Myocyte (in vitro differentiated cells): ENCODE results near the gene MLXIP. TPM values are rescaled to one million over a fixed set of nuclear protein-coding genes. Genes with fewer than 3 reads are reported as not detected.
"Not testable (repeated sequence)": the region's sequence is repeated elsewhere in the genome, so short reads cannot be mapped to it uniquely, and the experiment has no call there.

Experiments
- DNase-seq: peaks from one replicate; pipeline ENCODE4 v3.0.0-alpha.2; 2012; ENCODE audit warnings: low read depth
- total RNA-seq: library from RNA; depleted of rRNA; stranded (reverse); fragments of >200 nt; gene quantifications from 2 replicates; pipeline ENCODE4 v1.2.3, GENCODE V29; 2014

MLXIP gene
- total RNA-seq, 1 donor from 2014 or later, result 14.6 TPM

DNA sequence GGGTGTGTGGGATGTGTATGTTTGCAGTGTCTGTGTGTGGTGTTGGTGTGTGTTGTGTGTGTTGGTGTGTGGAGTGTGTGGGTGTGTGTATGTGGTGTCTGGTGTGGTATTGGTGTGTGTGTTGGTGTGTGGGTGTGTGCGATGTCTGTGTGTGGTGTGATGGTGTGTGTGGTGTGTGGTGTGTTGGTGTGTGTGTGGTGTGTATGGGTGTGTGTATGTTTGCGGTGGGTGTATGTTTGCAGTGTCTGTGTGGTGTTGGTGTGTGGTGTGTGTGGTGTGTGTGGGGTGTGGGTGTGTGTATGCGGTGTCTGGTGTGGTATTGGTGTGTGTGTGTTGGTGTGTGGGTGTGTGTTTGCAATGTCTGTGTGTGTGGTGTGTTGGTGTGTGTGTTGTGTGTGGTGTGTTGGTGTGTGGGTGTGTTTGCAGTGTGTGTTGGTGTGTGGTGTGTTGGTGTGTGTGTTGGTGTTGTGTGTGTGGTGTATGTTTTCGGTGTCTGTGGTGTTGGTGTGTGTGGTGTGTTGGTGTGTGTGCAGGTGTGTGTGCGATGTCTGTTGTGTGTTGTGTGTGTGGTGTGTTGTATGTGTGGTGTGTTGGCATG lies 15.7 kb downstream of the MLXIP start:
- no peak for DNase-seq

GRCh38 chr12:122094735-122095631 lies 16.4 kb downstream of the MLXIP start:
- DNase-seq, result no peak

DNA sequence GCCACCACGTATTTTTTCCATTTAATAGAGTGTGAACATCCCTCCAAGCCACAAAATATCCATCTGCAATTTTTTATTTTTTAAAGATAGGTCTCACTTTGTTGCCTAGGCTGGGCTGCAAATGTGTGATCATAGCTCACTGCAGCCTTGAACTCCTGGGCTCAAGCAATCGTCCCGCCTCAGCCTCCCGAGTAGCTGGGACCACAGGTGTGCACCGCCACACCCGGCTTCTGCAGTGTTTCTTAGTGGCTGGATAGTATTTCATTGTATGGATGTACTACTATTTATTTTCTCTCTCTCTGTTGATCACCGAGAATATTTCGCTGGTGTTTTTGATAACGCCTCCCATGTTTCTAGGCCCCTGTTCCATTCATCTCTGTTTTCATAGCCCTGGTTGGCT lies 17.5 kb downstream of the MLXIP start:
- no peak for DNase-seq

GRCh38 chr12:122096591-122097149 lies 18.1 kb downstream of the MLXIP start:
- DNase-seq, result peak; percentile 96

DNA sequence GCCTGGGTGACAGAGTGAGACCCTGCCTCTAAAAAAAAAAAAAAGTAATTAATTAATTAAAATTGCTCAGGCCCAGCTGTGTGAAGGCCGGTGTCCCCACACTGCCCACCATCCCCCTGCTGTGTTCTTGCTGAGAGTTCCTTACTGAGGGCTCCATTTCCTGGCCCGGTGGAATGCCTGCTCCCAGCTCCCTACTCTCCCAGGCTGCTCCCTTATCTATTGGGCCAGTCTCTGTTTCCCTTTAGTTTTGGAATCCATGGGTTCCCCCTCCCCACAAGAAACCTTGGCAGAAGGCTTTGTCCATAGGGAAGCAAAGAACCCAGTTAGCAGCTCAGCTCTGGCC lies 19.0 kb downstream of the MLXIP start:
- no peak for DNase-seq

DNA sequence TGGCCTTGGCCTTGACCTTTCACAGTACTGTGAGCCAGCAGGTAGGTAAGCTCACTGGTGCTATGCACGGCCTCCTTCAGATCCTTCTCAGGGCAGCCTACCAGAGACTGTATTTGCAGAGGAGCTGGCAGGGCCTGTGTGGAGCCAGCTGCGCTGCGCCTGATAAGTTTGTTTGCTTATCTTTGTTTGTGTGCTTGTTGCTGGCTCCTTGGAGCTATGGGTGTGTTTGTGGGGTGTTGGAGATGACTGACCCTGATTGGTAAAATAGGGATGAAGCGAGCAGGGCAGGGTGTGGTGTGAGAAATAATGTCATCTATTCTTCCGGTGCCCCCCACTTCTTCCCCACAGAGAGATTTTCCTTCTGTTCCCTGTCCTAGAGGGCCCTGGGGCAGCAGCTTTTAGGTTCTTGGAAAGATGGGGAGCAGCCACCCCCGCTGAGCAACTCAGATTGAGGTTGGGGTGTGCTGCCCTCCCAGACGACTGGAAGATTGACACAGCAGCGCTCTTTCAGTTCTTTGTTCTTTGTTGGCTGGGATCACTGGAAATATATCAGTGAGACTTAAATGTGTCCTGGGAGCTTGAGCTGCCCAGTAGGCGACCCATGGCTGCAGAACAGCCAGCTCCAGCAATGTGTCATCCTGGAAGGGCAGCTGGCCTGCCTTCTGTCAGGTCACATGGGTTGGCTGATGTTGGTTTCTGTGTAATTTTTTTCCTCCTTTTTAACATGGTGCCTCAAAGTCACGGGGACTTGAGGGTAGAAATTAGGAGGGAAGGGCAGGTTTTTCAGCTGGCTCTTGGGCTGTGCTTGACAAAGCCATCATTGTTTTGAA lies 19.6 kb downstream of the MLXIP start:
- DNase-seq, result peak; percentile 92

DNA sequence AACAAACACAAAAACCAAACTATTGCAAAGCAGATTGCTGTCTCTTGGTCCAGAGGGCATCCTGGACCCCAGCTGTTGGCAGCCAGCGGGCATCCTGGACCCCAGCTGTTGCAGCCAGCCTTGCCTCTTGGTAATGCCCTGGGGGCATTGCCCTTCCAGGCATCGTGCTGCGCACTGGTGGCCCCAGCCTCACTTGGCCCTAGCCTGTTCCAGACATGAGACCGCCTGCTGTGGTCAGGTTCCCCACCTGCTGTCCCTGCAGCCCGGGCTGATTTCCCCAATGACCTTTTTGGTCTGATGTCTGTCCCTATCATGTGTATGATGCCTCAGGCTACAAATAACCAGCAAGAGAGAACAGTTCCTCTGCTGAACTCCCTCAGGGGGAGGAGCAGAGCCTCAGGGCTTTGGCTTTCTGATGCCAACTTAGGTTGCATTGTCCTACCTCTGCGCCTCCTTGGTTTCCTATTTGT lies 20.8 kb downstream of the MLXIP start:
- DNase-seq, result peak; percentile 79

GRCh38 chr12:122099856-122100255 lies 21.3 kb downstream of the MLXIP start:
- no peak for DNase-seq

- no peak for DNase-seq
Observed at GRCh38 chr12:122100568-122100967, 22.0 kb downstream of the MLXIP start.

DNA sequence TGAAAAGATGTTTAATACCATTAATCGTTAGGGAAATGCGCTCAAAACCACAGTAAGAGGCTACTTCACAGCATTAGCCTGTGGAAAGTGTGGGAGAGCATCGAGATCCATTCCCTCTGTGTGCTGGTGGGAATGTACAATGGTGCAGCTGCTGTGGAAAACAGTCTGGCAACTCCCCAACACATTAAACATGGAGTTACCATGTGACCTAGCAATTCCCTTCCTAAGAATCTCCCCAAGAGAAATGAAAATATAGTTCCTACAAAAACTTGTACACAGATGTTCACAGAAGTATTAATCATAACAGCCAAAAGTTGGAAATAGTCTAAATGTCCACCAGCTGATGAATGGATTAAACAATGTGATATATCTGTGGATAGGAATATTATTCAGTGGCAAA lies 23.8 kb downstream of the MLXIP start:
- DNase-seq, result peak; percentile 84

- DNase-seq, result no peak
Observed at GRCh38 chr12:122104844-122105243, 26.3 kb downstream of the MLXIP start.

DNA sequence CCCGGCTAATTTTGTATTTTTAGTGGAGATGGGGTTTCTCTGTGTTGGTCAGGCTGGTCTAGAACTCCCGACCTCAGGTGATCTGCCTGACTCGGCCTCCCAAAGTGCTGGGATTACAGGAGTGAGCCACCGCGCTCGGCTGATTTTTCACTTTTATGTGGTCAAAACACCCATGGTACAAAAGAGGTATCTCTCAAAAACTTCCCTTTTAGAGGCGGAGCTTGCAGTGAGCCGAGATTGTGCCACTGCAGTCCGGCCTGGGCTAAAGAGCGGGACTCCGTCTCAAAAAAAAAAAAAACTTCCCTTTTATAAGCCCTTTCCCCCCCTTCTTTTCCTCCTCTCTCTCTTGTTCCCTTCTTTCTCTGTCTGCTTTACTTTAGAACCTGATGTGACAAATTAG lies 26.9 kb downstream of the MLXIP start:
- not testable (repeated sequence) for DNase-seq

DNA sequence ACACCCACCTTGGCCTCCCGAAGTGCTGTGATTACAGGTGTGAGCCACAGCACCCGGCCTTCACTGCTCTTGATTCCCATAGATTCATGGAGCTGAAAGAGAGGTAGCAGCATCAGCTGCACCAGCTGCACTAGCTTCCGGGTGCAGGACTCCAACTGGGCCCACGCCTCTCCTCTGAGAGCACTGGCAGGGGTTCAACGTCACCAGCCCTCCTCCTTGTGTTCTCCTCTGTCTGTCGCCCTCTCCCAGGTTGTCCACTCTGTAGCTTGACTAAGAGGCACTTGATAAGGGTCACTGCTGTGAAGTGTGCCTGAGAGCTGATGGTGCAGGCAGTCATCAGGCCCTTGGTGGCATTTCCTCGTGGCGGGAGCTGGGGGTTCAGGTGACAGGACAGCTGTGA lies 28.3 kb downstream of the MLXIP start:
- peak; percentile 63 for DNase-seq

DNA sequence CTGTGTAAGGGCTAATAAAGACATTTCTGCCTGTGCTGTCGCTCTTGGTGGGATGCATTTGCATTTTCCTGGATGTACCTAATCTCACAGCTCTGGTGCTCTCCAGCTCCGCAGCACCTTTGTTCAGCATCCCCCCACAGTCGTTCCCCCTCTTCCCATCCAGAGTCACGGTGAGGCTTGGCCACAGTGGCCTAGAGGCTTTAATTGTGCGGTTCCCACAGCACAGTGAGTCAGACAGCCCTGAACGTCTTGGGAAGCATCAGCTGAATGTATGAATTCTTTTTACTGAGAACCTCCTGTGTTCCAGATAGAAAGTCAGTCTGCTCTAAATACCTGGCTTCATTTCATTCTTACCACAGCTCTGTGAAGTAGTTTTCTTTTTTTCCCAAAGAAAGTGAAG lies 28.7 kb downstream of the MLXIP start:
- peak; percentile 74 for DNase-seq

DNA sequence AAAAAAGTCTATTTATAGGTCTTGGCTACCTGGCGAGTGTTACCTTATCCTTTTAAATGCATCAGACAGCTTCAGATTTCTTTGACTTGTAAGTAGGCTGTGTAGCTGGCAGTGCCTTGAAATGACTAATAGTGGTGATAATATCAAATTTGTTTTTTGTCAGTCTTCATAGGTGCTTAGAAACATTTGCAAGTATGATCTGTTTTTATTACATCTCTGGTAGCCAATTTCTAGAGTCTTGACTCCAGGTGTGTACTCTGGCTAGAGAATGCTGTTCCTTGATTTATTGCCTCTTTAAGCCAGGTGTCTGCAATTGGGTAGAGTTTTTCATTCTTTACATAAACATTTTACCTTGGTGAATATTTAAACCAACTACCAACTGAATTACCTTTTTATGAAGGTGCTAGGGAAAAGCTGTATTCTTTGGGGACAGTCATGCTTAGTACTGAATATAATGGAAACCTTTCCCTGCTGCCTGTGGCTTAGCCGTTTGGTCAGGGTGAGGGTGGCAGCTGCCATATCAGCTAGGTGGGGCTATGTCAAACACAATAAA lies 32.6 kb downstream of the MLXIP start:
- DNase-seq, result peak; percentile 47

GRCh38 chr12:122116707-122117535 lies 38.4 kb downstream of the MLXIP start:
- peak; percentile 96 for DNase-seq

DNA sequence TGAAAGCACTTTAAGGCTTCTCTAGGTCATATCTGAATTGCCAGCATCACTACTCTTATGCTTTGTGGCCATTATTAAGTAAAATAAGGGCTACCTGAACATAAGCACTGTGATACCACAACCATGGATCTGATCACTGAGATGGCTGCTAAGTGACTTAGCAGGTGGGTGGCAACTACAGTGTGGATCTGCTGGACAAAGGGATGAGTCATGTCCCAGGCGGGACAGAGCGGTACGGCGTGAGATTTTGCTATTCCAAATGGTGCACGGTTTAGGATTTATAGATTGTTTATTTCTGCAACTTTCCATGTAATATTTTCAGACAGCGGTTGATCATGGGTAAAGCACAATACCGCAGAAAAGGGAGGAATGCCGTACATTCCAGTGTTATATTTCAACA lies 39.4 kb downstream of the MLXIP start:
- peak; percentile 70 for DNase-seq

- DNase-seq, result not testable (repeated sequence)
Observed at GRCh38 chr12:122121341-122121740, 42.8 kb downstream of the MLXIP start.

GRCh38 chr12:122121745-122122144 lies 43.2 kb downstream of the MLXIP start:
- no peak for DNase-seq

GRCh38 chr12:122123051-122123760 lies 44.6 kb downstream of the MLXIP start:
- peak; percentile 87 for DNase-seq
